ENCODE results near the gene RAB26. TPM values are rescaled to one million over a fixed set of nuclear protein-coding genes. Genes with fewer than 3 reads are reported as not detected.

The RAB26 gene
- total and polyA plus RNA-seq, 2 of the 13 experiments (the other 11 are each of a cell fraction or from before 2014, with no cell fraction given): 0.86 to 3.6 TPM

GRCh38 chr16:2150418-2151187, 2.2 kb downstream of the RAB26 start (continued):
- TF ChIP-seq HNRNPLL (IDR thresholded peaks at IDR 0.05; ENCODE audit: low read depth, low read length, poor library complexity, severe bottlenecking) (peak; percentile 21), BCL3 (CRISPR knock-in tag; IDR thresholded peaks at IDR 0.05) (no peak), AGO1 (IDR thresholded peaks at IDR 0.05; ENCODE audit: low read depth, low read length, poor library complexity, severe bottlenecking) (peak; percentile 94), KDM6A (CRISPR knock-in tag; IDR thresholded peaks at IDR 0.05; ENCODE audit: low read depth) (no peak), ZNF709 (CRISPR knock-in tag; IDR thresholded peaks at IDR 0.05) (0 out of 2 replicates have a peak, but pooled peaks have one; percentile 13), SIX1 (CRISPR knock-in tag; IDR thresholded peaks at IDR 0.05; ENCODE audit: borderline replicate concordance) (no peak), ZNF687 (CRISPR knock-in tag; IDR thresholded peaks at IDR 0.05) (peak; percentile 62), ZBTB38 (CRISPR knock-in tag; IDR thresholded peaks at IDR 0.05) (0 out of 2 replicates have a peak, but pooled peaks have one; percentile 1), THAP11 (CRISPR knock-in tag; IDR thresholded peaks at IDR 0.05) (no peak), POLR2AphosphoS5 (IDR thresholded peaks at IDR 0.05; ENCODE audit: low read depth, low read length) (peak; percentile 62), NR2F6 (IDR thresholded peaks at IDR 0.05) (no peak), NR2F6 (CRISPR knock-in tag; IDR thresholded peaks at IDR 0.05) (no peak), SRSF1 (optimal IDR thresholded peaks at IDR 0.05; ENCODE audit: low read depth, low read length) (no peak)
- TF ChIP-seq, protein P1, sequence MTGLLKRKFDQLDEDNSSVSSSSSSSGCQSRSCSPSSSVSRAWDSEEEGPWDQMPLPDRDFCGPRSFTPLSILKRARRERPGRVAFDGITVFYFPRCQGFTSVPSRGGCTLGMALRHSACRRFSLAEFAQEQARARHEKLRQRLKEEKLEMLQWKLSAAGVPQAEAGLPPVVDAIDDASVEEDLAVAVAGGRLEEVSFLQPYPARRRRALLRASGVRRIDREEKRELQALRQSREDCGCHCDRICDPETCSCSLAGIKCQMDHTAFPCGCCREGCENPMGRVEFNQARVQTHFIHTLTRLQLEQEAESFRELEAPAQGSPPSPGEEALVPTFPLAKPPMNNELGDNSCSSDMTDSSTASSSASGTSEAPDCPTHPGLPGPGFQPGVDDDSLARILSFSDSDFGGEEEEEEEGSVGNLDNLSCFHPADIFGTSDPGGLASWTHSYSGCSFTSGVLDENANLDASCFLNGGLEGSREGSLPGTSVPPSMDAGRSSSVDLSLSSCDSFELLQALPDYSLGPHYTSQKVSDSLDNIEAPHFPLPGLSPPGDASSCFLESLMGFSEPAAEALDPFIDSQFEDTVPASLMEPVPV (CRISPR knock-in tag; IDR thresholded peaks at IDR 0.05): 0 out of 2 replicates have a peak, but pooled peaks have one; percentile 51
- TF ChIP-seq, protein P2, sequence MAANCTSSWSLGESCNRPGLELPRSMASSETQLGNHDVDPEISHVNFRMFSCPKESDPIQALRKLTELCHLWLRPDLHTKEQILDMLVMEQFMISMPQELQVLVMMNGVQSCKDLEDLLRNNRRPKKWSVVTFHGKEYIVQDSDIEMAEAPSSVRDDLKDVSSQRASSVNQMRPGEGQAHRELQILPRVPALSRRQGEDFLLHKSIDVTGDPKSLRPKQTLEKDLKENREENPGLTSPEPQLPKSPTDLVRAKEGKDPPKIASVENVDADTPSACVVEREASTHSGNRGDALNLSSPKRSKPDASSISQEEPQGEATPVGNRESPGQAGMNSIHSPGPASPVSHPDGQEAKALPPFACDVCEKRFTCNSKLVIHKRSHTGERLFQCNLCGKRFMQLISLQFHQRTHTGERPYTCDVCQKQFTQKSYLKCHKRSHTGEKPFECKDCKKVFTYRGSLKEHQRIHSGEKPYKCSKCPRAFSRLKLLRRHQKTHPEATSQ (CRISPR knock-in tag; IDR thresholded peaks at IDR 0.05; ENCODE audit: borderline replicate concordance): 0 out of 2 replicates have a peak, but pooled peaks have one; percentile 8
- TF ChIP-seq, protein P3, sequence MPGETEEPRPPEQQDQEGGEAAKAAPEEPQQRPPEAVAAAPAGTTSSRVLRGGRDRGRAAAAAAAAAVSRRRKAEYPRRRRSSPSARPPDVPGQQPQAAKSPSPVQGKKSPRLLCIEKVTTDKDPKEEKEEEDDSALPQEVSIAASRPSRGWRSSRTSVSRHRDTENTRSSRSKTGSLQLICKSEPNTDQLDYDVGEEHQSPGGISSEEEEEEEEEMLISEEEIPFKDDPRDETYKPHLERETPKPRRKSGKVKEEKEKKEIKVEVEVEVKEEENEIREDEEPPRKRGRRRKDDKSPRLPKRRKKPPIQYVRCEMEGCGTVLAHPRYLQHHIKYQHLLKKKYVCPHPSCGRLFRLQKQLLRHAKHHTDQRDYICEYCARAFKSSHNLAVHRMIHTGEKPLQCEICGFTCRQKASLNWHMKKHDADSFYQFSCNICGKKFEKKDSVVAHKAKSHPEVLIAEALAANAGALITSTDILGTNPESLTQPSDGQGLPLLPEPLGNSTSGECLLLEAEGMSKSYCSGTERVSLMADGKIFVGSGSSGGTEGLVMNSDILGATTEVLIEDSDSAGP (CRISPR knock-in tag; IDR thresholded peaks at IDR 0.05; ENCODE audit: borderline replicate concordance): peak; percentile 8; the same call in 1 of the 2 replicates
- TF ChIP-seq, protein P4, sequence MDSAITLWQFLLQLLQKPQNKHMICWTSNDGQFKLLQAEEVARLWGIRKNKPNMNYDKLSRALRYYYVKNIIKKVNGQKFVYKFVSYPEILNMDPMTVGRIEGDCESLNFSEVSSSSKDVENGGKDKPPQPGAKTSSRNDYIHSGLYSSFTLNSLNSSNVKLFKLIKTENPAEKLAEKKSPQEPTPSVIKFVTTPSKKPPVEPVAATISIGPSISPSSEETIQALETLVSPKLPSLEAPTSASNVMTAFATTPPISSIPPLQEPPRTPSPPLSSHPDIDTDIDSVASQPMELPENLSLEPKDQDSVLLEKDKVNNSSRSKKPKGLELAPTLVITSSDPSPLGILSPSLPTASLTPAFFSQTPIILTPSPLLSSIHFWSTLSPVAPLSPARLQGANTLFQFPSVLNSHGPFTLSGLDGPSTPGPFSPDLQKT (CRISPR knock-in tag; IDR thresholded peaks at IDR 0.05; ENCODE audit: borderline replicate concordance): no peak
